HL-60/S4 treated with phorbol 12-myristate 13-acetate at 8.2 ng/mL for 4 days and 3 days (cell line): ENCODE results near the gene PPIE.

Source experiments
- in situ Hi-C: fragments of 300-500 bp; cut with MboI; formaldehyde crosslinking; loops from 2 replicates; pipeline ENCODE4 v1.15.0; 2022; ENCODE audit warnings: low sequenced_read_pairs

Gene PPIE

DNA sequence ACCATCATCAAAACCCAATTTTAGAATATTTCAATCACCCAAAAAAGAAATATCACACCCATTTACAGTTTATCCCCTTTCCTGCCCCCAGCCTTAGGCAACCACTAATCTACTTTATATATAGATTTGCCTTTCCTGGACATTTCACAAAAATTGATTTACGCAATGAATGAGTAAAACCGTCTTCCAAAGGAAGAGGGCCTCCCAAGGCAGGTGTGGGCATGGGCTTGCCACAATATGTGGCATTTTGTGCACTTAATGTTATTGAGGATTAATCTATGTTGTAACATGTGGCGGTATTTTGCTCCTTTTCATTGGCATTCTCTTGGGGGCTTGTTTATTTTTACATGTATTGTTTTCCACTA lies 61.8 kb downstream of the PPIE start:
- in situ Hi-C loops: no loop called here

GRCh38 chr1:39802496-39803260 lies 64.0 kb downstream of the PPIE start:
- in situ Hi-C loops: no loop called here

GRCh38 chr1:39805385-39805784 lies 66.7 kb downstream of the PPIE start:
- in situ Hi-C loops: no loop called here

DNA sequence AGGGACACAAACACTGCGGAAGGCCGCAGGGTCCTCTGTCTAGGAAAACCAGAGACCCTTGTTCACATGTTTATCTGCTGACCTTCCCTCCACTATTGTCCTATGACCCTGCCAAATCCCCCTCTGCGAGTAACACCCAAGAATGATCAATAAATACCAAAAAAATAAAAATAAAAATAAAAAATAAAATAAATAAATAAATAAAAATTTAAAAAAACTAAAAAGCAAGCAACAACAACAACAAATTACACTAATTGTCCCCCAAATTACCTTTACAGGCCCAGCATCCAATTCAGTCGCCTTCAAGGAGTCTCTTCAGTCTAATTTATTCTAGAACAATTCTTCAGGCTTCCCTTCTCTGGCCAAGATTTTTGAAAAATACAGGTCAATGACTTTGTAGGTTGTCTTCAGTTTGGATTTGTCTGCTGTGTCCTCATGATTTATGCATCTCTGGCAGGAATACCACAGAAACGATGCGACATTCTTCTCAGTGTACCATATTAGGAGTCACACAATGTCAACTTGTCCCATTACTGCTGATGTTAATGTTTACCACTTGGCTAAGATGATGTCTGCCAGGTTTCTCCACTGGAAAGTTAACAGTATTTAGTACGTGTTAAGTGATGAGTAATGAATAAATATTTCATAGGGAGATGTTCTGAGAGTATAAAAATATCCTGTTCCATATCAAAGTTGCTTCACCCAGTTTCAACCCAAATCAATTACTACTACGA lies 70.3 kb downstream of the PPIE start:
- in situ Hi-C loops: no loop called here

GRCh38 chr1:39812913-39813312 lies 74.2 kb downstream of the PPIE start:
- in situ Hi-C loops: no loop called here
